ENCODE data around the gene FKBP2. TPM values are rescaled to one million over a fixed set of nuclear protein-coding genes. Genes with fewer than 3 reads are reported as not detected.

Gene FKBP2
- total RNA-seq, 1 donor from 2014 or later, result 41.5 TPM

DNA sequence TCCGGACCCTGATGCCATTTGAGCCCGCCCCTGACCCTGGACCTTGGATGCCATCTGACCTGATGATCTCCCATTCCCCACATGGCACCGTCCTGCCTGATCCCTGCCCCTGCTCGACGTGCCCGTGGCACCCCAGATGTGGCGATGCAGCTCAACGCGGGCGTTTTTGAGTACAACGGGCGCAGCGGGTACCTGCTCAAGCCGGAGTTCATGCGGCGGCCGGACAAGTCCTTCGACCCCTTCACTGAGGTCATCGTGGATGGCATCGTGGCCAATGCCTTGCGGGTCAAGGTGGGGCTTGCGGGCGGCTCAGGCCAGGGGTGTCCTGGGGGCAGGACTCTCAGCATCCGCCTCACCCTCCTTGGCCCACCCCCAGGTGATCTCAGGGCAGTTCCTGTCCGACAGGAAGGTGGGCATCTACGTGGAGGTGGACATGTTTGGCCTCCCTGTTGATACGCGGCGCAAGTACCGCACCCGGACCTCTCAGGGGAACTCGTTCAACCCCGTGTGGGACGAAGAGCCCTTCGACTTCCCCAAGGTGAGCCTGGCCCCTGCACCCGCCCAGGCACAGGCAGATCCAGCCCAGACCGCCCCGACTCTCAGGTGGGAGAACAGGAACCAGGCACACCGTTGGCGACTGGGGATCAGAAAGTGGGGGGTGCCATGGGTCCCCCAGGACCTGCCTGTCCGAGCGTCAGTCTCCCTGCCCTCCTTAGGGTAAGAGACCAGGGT lies 21.5 kb downstream of the FKBP2 start:
- Histone ChIP-seq H3K36me3 (ENCODE audit: insufficient read depth, low read length) (peaks cover 21% of the 10 kb centered on the region), H3K27me3 (ENCODE audit: insufficient read depth, low read length) (no peaks in the 10 kb centered on the region), H3K4me3 (ENCODE audit: insufficient read depth, low read depth, low read length) (no peak overlapping the region), H3K4me2 (ENCODE audit: low read length) (peak overlapping the region; percentile 36), H2AFZ (ENCODE audit: low read depth, low read length) (no peak overlapping the region), H3K9me3 (ENCODE audit: insufficient read depth, low read depth, low read length) (no peaks in the 10 kb centered on the region), H4K20me1 (ENCODE audit: insufficient read depth, low read length) (peaks cover 34% of the 10 kb centered on the region), H3K4me1 (ENCODE audit: insufficient read depth, low read length) (peaks cover 19% of the 10 kb centered on the region), H3K27ac (ENCODE audit: low read depth, low read length) (peak overlapping the region; percentile 34), H3K79me2 (ENCODE audit: insufficient read depth, low read length) (no peaks in the 10 kb centered on the region), H3K9ac (ENCODE audit: low read length) (peak overlapping the region; percentile 47)
- Mint-ChIP-seq H3K4me1 (ENCODE audit: low read depth, unreplicated experiment) (peaks cover 11% of the 10 kb centered on the region), H3K36me3 (ENCODE audit: low read depth, unreplicated experiment) (peaks cover 28% of the 10 kb centered on the region), H3K27me3 (ENCODE audit: low read depth, unreplicated experiment) (no peaks in the 10 kb centered on the region), H3K9me3 (ENCODE audit: unreplicated experiment) (peaks cover 2% of the 10 kb centered on the region), H3K4me3 (ENCODE audit: unreplicated experiment) (no peak overlapping the region), H3K27ac (ENCODE audit: unreplicated experiment) (peak overlapping the region; percentile 91)
- DNase-seq (ENCODE audit: low read depth), result no peak
- TF ChIP-seq, protein P1, sequence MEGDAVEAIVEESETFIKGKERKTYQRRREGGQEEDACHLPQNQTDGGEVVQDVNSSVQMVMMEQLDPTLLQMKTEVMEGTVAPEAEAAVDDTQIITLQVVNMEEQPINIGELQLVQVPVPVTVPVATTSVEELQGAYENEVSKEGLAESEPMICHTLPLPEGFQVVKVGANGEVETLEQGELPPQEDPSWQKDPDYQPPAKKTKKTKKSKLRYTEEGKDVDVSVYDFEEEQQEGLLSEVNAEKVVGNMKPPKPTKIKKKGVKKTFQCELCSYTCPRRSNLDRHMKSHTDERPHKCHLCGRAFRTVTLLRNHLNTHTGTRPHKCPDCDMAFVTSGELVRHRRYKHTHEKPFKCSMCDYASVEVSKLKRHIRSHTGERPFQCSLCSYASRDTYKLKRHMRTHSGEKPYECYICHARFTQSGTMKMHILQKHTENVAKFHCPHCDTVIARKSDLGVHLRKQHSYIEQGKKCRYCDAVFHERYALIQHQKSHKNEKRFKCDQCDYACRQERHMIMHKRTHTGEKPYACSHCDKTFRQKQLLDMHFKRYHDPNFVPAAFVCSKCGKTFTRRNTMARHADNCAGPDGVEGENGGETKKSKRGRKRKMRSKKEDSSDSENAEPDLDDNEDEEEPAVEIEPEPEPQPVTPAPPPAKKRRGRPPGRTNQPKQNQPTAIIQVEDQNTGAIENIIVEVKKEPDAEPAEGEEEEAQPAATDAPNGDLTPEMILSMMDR (IDR thresholded peaks at IDR 0.05; ENCODE audit: insufficient read depth, low read depth, low read length), result no peak
- TF ChIP-seq EZH2 (IDR thresholded peaks at IDR 0.05; ENCODE audit: insufficient read depth, low read length), result no peak
- no peak for FAIRE-seq

DNA sequence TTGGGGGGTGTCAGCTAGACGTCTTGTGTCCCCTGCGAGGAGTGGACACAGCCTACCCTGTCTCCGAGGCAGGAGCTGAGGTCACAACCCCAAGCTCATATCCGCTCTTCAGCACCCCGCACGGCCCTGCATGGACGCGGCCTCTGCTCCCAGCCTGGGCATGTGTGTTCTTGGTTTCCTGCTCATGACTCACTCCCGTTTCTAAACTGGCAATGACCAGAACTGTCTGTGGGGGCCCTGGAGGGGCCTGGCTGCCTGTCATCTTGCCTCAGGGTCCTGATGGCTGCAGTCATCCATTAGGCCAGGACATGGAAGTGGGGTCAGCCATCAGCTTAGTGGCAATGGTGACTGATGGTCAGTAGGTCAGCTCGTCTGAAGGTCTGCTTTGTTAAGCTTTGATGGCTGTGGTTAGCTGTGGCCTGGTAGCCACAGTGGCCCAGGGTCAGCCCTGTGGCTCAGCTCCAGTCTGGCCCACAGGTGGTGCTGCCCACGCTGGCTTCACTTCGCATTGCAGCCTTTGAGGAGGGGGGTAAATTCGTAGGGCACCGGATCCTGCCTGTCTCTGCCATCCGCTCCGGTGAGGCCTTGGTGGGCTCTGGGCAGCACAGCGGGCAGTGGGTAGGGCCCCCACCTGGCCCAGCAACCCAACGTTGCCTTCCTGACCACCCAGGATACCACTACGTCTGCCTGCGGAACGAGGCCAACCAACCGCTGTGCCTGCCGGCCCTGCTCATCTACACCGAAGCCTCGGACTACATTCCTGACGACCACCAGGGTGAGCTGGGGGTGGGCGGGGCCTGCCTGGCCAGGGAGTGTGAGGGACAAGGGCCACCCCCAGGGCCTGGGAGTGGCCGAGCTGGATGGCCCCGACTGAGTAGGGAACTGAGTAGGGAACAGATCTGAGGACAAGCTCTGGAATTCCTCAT lies 22.4 kb downstream of the FKBP2 start:
- Histone ChIP-seq H4K20me1 (ENCODE audit: insufficient read depth, low read length) (peaks cover 34% of the 10 kb centered on the region), H3K79me2 (ENCODE audit: insufficient read depth, low read length) (no peaks in the 10 kb centered on the region), H3K27me3 (ENCODE audit: insufficient read depth, low read length) (no peaks in the 10 kb centered on the region), H3K9ac (ENCODE audit: low read length) (peak overlapping the region; percentile 47), H3K4me2 (ENCODE audit: low read length) (peak overlapping the region; percentile 36), H3K9me3 (ENCODE audit: insufficient read depth, low read depth, low read length) (no peaks in the 10 kb centered on the region), H3K36me3 (ENCODE audit: insufficient read depth, low read length) (peaks cover 20% of the 10 kb centered on the region), H3K4me3 (ENCODE audit: insufficient read depth, low read depth, low read length) (no peak overlapping the region), H3K27ac (ENCODE audit: low read depth, low read length) (peak overlapping the region; percentile 34), H3K4me1 (ENCODE audit: insufficient read depth, low read length) (peaks cover 21% of the 10 kb centered on the region), H2AFZ (ENCODE audit: low read depth, low read length) (no peak overlapping the region)
- FAIRE-seq (no peak), DNase-seq (ENCODE audit: low read depth) (peak; percentile 61)
- H3K9me3 Mint-ChIP-seq (ENCODE audit: unreplicated experiment), result peaks cover 2% of the 10 kb centered on the region
- no peak for TF ChIP-seq EZH2 (IDR thresholded peaks at IDR 0.05; ENCODE audit: insufficient read depth, low read length)
- TF ChIP-seq, protein P1 (IDR thresholded peaks at IDR 0.05; ENCODE audit: insufficient read depth, low read depth, low read length), result no peak
- peaks cover 24% of the 10 kb centered on the region for H3K36me3 Mint-ChIP-seq (ENCODE audit: low read depth, unreplicated experiment)
- peak overlapping the region; percentile 91 for H3K27ac Mint-ChIP-seq (ENCODE audit: unreplicated experiment)
- H3K27me3 Mint-ChIP-seq (ENCODE audit: low read depth, unreplicated experiment), result no peaks in the 10 kb centered on the region
- H3K4me1 Mint-ChIP-seq (ENCODE audit: low read depth, unreplicated experiment), result peaks cover 14% of the 10 kb centered on the region
- H3K4me3 Mint-ChIP-seq (ENCODE audit: unreplicated experiment), result peak overlapping the region; percentile 9
